K562 (cell line): ENCODE data around the gene CCT8L2. TPM values are rescaled to one million over a fixed set of nuclear protein-coding genes. Genes with fewer than 3 reads are reported as not detected.
A peak's percentile ranks its signal among the peaks of the same experiment; 100 is the strongest.

ENCODE experiments used
- ATF1 ChIP-seq, 2 experiments: fragments of 450-650 bp in 1 of 2; IDR thresholded peaks; 2 replicates each; pipeline ENCODE4 v1.6.1; 2016; ENCODE audit warnings: missing compliant biosample characterization in 1 of 2, missing genetic modification characterization in 1 of 2
- BHLHE40 ChIP-seq: IDR thresholded peaks from 2 replicates; pipeline ENCODE4 v1.6.1; 2011; ENCODE audit warnings: low read length, improper control_type of control experiment
- C11orf30 ChIP-seq: fragments of 450-650 bp; IDR thresholded peaks from 2 replicates; pipeline ENCODE4 v1.6.1; 2016; ENCODE audit warnings: low read depth, mild to moderate bottlenecking
- CHD2 ChIP-seq: IDR thresholded peaks from 2 replicates; pipeline ENCODE4 v1.6.1; 2011; ENCODE audit warnings: low read depth, low read length
- GABPA ChIP-seq: fragments of 200-800 bp; sonication (Bioruptor generic); conservative IDR thresholded peaks from 2 replicates; pipeline ENCODE4 v1.6.1; 2016; ENCODE audit warnings: low read depth, missing genetic modification characterization, missing compliant biosample characterization
- HNRNPH1 ChIP-seq: fragments of 200-400 bp; formaldehyde crosslinking; optimal IDR thresholded peaks from 2 replicates; pipeline ENCODE3; 2017; ENCODE audit warnings: low read depth, mild to moderate bottlenecking, low read length, moderate library complexity
- KDM2B ChIP-seq: fragments of 250-450 bp; sonication (Bioruptor Pico); IDR thresholded peaks from 2 replicates; pipeline ENCODE4 v1.8.0; 2021; ENCODE audit warnings: mild to moderate bottlenecking, moderate library complexity
- MCM7 ChIP-seq, 2 experiments: fragments of 450-650 bp; IDR thresholded peaks; 2 replicates each; pipeline ENCODE4 v1.6.1; 2016 to 2018
- MYBL2 ChIP-seq, 2 experiments: fragments of 450-650 bp in 1 of 2; sonication (generic) in 1 of 2; formaldehyde crosslinking in 1 of 2; IDR thresholded peaks; 2 replicates each; pipeline versions ENCODE4 v1.6.1 to v1.8.1; 2017 to 2022; ENCODE audit warnings: borderline replicate concordance in 1 of 2, inconsistent platforms in 1 of 2, low read depth in 1 of 2, mild to moderate bottlenecking in 1 of 2, missing genetic modification reagents in 1 of 2, moderate library complexity in 1 of 2
- NFATC3 ChIP-seq: fragments of 450-650 bp; IDR thresholded peaks from 2 replicates; pipeline ENCODE4 v1.6.1; 2017; ENCODE audit warnings: mild to moderate bottlenecking
- NR2C2 ChIP-seq, 2 experiments: fragments of 200-800 bp in 1 of 2; sonication (Bioruptor generic) in 1 of 2; sonication (generic) in 1 of 2; formaldehyde crosslinking in 1 of 2; IDR thresholded peaks; 2 replicates each; pipeline versions ENCODE4 v1.6.1 to v1.8.0; 2016 to 2022; ENCODE audit warnings: mild to moderate bottlenecking in 1 of 2, missing compliant biosample characterization in 1 of 2, missing genetic modification characterization in 1 of 2, missing genetic modification reagents in 1 of 2
- POLR2A ChIP-seq: fragments of 450-650 bp; conservative IDR thresholded peaks from 2 replicates; pipeline ENCODE4 v1.6.1; 2016
- SIN3A ChIP-seq, 2 experiments: fragments of 150-350 bp in 1 of 2; IDR thresholded peaks; 2 replicates each; pipeline ENCODE4 v1.6.1; 2011 to 2016; ENCODE audit warnings: borderline replicate concordance in 2 of 2, low read depth in 2 of 2, low read length in 2 of 2, mild to moderate bottlenecking in 2 of 2, moderate library complexity in 2 of 2; ENCODE audit not compliant: control insufficient read depth in 1 of 2
- SIRT6 ChIP-seq: IDR thresholded peaks from one replicate; pipeline ENCODE4 v1.6.1; 2012; ENCODE audit warnings: low read depth, mild to moderate bottlenecking, control low read depth, inconsistent platforms, low read length, moderate library complexity
- SUPT5H ChIP-seq: fragments of 450-650 bp; IDR thresholded peaks from 2 replicates; pipeline ENCODE4 v1.6.1; 2016
- ZBTB17 ChIP-seq: fragments of 450-650 bp; formaldehyde crosslinking; IDR thresholded peaks from 2 replicates; pipeline ENCODE4 v1.4.0; 2020; ENCODE audit warnings: mild to moderate bottlenecking
- ZBTB9 ChIP-seq: fragments of 450-650 bp; formaldehyde crosslinking; IDR thresholded peaks from 2 replicates; pipeline ENCODE4 v1.4.0; 2020; ENCODE audit warnings: mild to moderate bottlenecking, moderate library complexity
- ZKSCAN1 ChIP-seq: fragments of 150-350 bp; IDR thresholded peaks from 2 replicates; pipeline ENCODE4 v1.6.1; 2016; ENCODE audit warnings: low read depth, low read length
- polyA plus RNA-seq, 8 experiments: library from polyadenylated mRNA; depleted of rRNA in 4 of 8; stranded (reverse) in 5 of 8; unstranded in 3 of 8; fragments of >200 nt; fragmentation: Nextera tagmentation in 2 of 8; fragmentation: Illumina TruSeq in 1 of 8; extraction: Ambion mirVana in 2 of 8; extraction: Trizol in 1 of 8; gene quantifications; 2 replicates each; pipeline versions ENCODE4 v1.2.1 to v1.2.3, GENCODE V29; 2011 to 2014; ENCODE audit warnings: inconsistent platforms in 1 of 8, missing spikeins in 1 of 8
- total RNA-seq, 7 experiments: library from RNA; depleted of rRNA in 6 of 7; stranded (reverse); fragments of >200 nt in 6 of 7; fragmentation: Illumina TruSeq in 2 of 7; extraction: Trizol in 2 of 7; gene quantifications; 2 replicates each; pipeline versions ENCODE4 v1.2.1 to v1.2.3, GENCODE V29; 2011 to 2021; ENCODE audit warnings: low replicate concordance in 1 of 7
- TF ChIP-seq, protein P1 (sequence below): fragments of 250-450 bp; sonication (Bioruptor Pico); IDR thresholded peaks from 2 replicates; pipeline ENCODE4 v1.8.0; 2022; ENCODE audit warnings: moderate library complexity, mild to moderate bottlenecking, inconsistent platforms
- TF ChIP-seq, protein P2 (sequence below): fragments of 450-650 bp; formaldehyde crosslinking; IDR thresholded peaks from 2 replicates; pipeline ENCODE4 v1.4.0; 2022; ENCODE audit warnings: missing genetic modification characterization
- TF ChIP-seq, protein P3 (sequence below): fragments of 250-450 bp; sonication (Bioruptor Pico); IDR thresholded peaks from 2 replicates; pipeline ENCODE4 v1.9.0; 2021; ENCODE audit warnings: mild to moderate bottlenecking, inconsistent platforms

The CCT8L2 gene
- total and polyA plus RNA-seq, 9 of the 15 experiments (the other 6 are each of a cell fraction or from before 2014, with no cell fraction given) = 0.13 TPM; not detected in 8

DNA sequence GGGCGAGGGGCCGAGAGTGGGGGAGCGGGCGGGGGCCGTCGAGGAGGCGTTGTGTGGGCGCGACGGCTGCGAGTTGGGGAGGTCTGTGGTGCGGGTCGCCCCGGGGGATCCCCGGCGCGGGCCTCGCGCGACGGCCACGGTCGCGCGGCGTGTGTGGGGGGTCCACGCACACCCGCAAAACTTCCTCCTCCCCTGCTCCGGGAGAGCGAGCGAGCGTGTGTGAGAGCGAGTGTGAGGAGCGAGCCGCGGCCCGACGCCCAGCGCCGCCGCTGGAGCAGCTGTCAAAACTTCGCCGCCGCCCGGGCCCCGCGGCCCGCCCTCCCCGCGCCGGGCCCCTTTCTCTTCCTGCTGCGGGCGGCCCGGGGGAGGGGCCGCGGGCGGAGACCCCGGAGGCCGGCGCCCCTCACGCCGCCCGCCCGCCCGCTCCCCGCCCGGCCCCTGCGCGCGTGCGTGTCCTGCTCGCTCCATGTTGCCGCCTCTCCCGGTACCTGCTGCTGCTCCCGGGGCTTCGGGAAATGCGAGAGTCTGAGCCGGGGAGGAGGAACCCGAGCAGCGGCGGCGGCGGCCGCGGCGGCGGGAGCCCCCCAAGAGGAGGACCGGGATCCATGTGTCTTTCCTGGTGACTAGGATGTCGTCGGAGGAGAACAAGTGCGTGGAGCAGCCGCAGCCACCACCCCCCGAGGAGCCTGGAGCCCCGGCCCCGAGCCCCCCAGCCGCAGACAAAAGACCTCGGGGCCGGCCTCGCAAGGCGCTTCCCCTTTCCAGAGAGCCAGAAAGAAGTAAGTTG, 9.0 kb upstream of the CCT8L2 start (continued):
- TF ChIP-seq, protein P1, sequence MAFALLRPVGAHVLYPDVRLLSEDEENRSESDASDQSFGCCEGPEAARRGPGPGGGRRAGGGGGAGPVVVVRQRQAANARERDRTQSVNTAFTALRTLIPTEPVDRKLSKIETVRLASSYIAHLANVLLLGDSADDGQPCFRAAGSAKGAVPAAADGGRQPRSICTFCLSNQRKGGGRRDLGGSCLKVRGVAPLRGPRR (CRISPR knock-in tag) = no peak
- TF ChIP-seq NR2C2 (CRISPR knock-in tag; IDR thresholded peaks at IDR 0.05) (no peak), NR2C2 (tag; IDR thresholded peaks at IDR 0.05) (peak; percentile 31; the same call in 1 of the 2 replicates), MCM7 (IDR thresholded peaks at IDR 0.05) (no peak), ZBTB9 (peak; percentile 42; the same call in 1 of the 2 replicates), ZKSCAN1 (no peak), ZBTB17 (CRISPR knock-in tag) (0 out of 2 replicates have a peak, but pooled peaks have one; percentile 36), BHLHE40 (0 out of 2 replicates have a peak, but pooled peaks have one; percentile 8), SUPT5H (peak; percentile 60; the same call in 1 of the 2 replicates), GABPA (tag) (peak; percentile 62), MYBL2 (IDR thresholded peaks at IDR 0.05; ENCODE audit: low read depth) (no peak), MYBL2 (CRISPR knock-in tag; IDR thresholded peaks at IDR 0.05; ENCODE audit: borderline replicate concordance) (no peak), ATF1 (CRISPR knock-in tag; IDR thresholded peaks at IDR 0.05) (peak; percentile 6; the same call in 1 of the 2 replicates), ATF1 (tag; IDR thresholded peaks at IDR 0.05) (no peak), SIN3A (IDR thresholded peaks at IDR 0.05; ENCODE audit: borderline replicate concordance in 2 of 2, control insufficient read depth in 1 of 2, low read depth in 2 of 2, low read length in 2 of 2) (peak; percentile 73 to 91; a peak in 3 of 4 replicates), POLR2A (peak; percentile 77), HNRNPH1 (no peak), KDM2B (CRISPR knock-in tag) (peak; percentile 92), CHD2 (0 out of 2 replicates have a peak, but pooled peaks have one; percentile 8), SIRT6 (no peak), C11orf30 (no peak), NFATC3 (no peak)
- TF ChIP-seq, protein P2, sequence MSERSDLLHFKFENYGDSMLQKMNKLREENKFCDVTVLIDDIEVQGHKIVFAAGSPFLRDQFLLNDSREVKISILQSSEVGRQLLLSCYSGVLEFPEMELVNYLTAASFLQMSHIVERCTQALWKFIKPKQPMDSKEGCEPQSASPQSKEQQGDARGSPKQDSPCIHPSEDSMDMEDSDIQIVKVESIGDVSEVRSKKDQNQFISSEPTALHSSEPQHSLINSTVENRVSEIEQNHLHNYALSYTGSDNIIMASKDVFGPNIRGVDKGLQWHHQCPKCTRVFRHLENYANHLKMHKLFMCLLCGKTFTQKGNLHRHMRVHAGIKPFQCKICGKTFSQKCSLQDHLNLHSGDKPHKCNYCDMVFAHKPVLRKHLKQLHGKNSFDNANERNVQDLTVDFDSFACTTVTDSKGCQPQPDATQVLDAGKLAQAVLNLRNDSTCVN (CRISPR knock-in tag) = 0 out of 2 replicates have a peak, but pooled peaks have one; percentile 63
- TF ChIP-seq, protein P3, sequence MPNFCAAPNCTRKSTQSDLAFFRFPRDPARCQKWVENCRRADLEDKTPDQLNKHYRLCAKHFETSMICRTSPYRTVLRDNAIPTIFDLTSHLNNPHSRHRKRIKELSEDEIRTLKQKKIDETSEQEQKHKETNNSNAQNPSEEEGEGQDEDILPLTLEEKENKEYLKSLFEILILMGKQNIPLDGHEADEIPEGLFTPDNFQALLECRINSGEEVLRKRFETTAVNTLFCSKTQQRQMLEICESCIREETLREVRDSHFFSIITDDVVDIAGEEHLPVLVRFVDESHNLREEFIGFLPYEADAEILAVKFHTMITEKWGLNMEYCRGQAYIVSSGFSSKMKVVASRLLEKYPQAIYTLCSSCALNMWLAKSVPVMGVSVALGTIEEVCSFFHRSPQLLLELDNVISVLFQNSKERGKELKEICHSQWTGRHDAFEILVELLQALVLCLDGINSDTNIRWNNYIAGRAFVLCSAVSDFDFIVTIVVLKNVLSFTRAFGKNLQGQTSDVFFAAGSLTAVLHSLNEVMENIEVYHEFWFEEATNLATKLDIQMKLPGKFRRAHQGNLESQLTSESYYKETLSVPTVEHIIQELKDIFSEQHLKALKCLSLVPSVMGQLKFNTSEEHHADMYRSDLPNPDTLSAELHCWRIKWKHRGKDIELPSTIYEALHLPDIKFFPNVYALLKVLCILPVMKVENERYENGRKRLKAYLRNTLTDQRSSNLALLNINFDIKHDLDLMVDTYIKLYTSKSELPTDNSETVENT (CRISPR knock-in tag) = peak; percentile 94
